Activated CD4-positive, alpha-beta T cell treated with anti-CD3 and anti-CD28 coated beads, Interleukin-2, amount 10 ng/mL, durations not matched to agents 7 days and 5 days (primary cell): ENCODE measurements around the gene DAB2IP. TPM values are rescaled to one million over a fixed set of nuclear protein-coding genes. Genes with fewer than 3 reads are reported as not detected.
"Not testable (repeated sequence)": the region's sequence is repeated elsewhere in the genome, so short reads cannot be mapped to it uniquely, and the experiment has no call there.

Experiments used
- CTCF ChIA-PET: fragments of 350-600 bp; sonication (Branson Sonifier 250); formaldehyde crosslinking; loops from one replicate; lab custom pipeline; 2021; ENCODE audit warnings: antibody characterized with exemption; lab: Charles Lee
- POLR2A ChIA-PET: fragments of 350-600 bp; sonication (Branson Sonifier 250); formaldehyde crosslinking; loops from one replicate; lab custom pipeline; 2021; ENCODE audit warnings: antibody characterized with exemption; lab: Charles Lee
- DNase-seq: peaks from one replicate; pipeline ENCODE4 v3.0.0-alpha.2; 2020
- H3K27ac Mint-ChIP-seq: one replicate; pipeline ENCODE4 v1.8.0; 2021; ENCODE audit warnings: mild to moderate bottlenecking, moderate library complexity, mixed read lengths
- H3K27me3 Mint-ChIP-seq: one replicate; pipeline ENCODE4 v1.8.0; 2021; ENCODE audit warnings: mixed read lengths
- H3K36me3 Mint-ChIP-seq: one replicate; pipeline ENCODE4 v1.8.0; 2021; ENCODE audit warnings: low read depth, mixed read lengths
- H3K4me1 Mint-ChIP-seq: one replicate; pipeline ENCODE4 v1.8.0; 2021; ENCODE audit warnings: mixed read lengths
- H3K4me3 Mint-ChIP-seq: one replicate; pipeline ENCODE4 v1.8.0; 2021; ENCODE audit warnings: mild to moderate bottlenecking, moderate library complexity, mixed read lengths
- H3K9me3 Mint-ChIP-seq: one replicate; pipeline ENCODE4 v1.8.0; 2021; ENCODE audit warnings: mixed read lengths
- total RNA-seq, 2 experiments: library from RNA; stranded (reverse); gene quantifications; one replicate each; pipeline ENCODE4 v1.2.3, GENCODE V29; 2021

DAB2IP gene
- total RNA-seq, 2 experiments from 2014 or later = not detected

GRCh38 chr9:121618504-121618903 is 32.9 kb upstream of the DAB2IP start:
- peaks cover 6% of the 10 kb centered on the region for H3K27me3 Mint-ChIP-seq
- no peaks in the 10 kb centered on the region for H3K36me3 Mint-ChIP-seq
- ChIA-PET POLR2A (no interaction called here), CTCF (no interaction called here)
- peaks cover 4% of the 10 kb centered on the region for H3K4me1 Mint-ChIP-seq
- H3K27ac Mint-ChIP-seq = no peak overlapping the region
- H3K4me3 Mint-ChIP-seq = no peak overlapping the region
- no peaks in the 10 kb centered on the region for H3K9me3 Mint-ChIP-seq
- DNase-seq = no peak

GRCh38 chr9:121618910-121619309 is 32.5 kb upstream of the DAB2IP start:
- POLR2A ChIA-PET, H3K9me3 Mint-ChIP-seq, H3K27me3 Mint-ChIP-seq, CTCF ChIA-PET, H3K4me3 Mint-ChIP-seq, H3K27ac Mint-ChIP-seq, H3K4me1 Mint-ChIP-seq, H3K36me3 Mint-ChIP-seq, DNase-seq: not testable (repeated sequence)

GRCh38 chr9:121619545-121620324 is 31.7 kb upstream of the DAB2IP start:
- Mint-ChIP-seq H3K36me3 (no peaks in the 10 kb centered on the region), H3K4me1 (peaks cover 4% of the 10 kb centered on the region), H3K9me3 (no peaks in the 10 kb centered on the region), H3K27ac (no peak overlapping the region), H3K27me3 (no peaks in the 10 kb centered on the region), H3K4me3 (no peak overlapping the region)
- ChIA-PET CTCF (interaction anchor here (1.5 kb wide), 1 partner anchor 10 kb away, joined by 3 read pairs; no protein-coding TSS in a partner anchor), POLR2A (no interaction called here)
- DNase-seq = no peak

DNA sequence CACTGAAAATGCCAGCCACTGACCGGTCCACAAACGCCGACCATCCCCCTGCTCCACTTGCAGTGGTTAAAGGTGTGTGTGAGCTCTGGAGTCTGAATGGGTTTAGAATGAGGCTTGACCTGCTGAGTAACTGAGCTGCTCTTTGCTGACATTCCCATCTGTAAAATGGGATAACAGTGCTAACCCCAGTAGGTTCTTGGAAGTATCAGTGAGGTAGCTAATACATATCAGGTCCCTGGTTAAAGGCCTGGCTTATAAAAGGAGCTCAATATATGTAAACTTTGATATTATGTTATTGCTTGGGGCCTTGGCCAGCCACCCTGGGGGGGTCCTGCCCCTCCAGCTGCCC is 31.1 kb upstream of the DAB2IP start:
- Mint-ChIP-seq H3K27ac (no peak overlapping the region), H3K4me1 (peaks cover 4% of the 10 kb centered on the region), H3K9me3 (no peaks in the 10 kb centered on the region), H3K27me3 (no peaks in the 10 kb centered on the region), H3K4me3 (no peak overlapping the region), H3K36me3 (no peaks in the 10 kb centered on the region)
- POLR2A ChIA-PET = no interaction called here
- CTCF ChIA-PET = interaction anchor here (0.8 to 1.5 kb wide), 2 partner anchors 9 to 43 kb away, joined by 3 read pairs; no protein-coding TSS in a partner anchor
- DNase-seq = no peak

- no peak overlapping the region for H3K4me3 Mint-ChIP-seq
- no peaks in the 10 kb centered on the region for H3K9me3 Mint-ChIP-seq
- ChIA-PET POLR2A (no interaction called here), CTCF (interaction anchor here (0.5 to 1.5 kb wide), 4 partner anchors 9 to 130 kb away, joined by 3 read pairs; no protein-coding TSS in a partner anchor)
- DNase-seq = no peak
- no peaks in the 10 kb centered on the region for H3K27me3 Mint-ChIP-seq
- no peaks in the 10 kb centered on the region for H3K36me3 Mint-ChIP-seq
- peaks cover 4% of the 10 kb centered on the region for H3K4me1 Mint-ChIP-seq
- no peak overlapping the region for H3K27ac Mint-ChIP-seq
Measured at GRCh38 chr9:121620777-121621449, 30.5 kb upstream of the DAB2IP start.

- ChIA-PET POLR2A (no interaction called here), CTCF (no interaction called here)
- no peaks in the 10 kb centered on the region for H3K9me3 Mint-ChIP-seq
- no peak overlapping the region for H3K4me3 Mint-ChIP-seq
- no peaks in the 10 kb centered on the region for H3K36me3 Mint-ChIP-seq
- no peak overlapping the region for H3K27ac Mint-ChIP-seq
- H3K27me3 Mint-ChIP-seq = no peaks in the 10 kb centered on the region
- no peak for DNase-seq
- peaks cover 4% of the 10 kb centered on the region for H3K4me1 Mint-ChIP-seq
Measured at GRCh38 chr9:121622387-121623203, 28.8 kb upstream of the DAB2IP start.

DNA sequence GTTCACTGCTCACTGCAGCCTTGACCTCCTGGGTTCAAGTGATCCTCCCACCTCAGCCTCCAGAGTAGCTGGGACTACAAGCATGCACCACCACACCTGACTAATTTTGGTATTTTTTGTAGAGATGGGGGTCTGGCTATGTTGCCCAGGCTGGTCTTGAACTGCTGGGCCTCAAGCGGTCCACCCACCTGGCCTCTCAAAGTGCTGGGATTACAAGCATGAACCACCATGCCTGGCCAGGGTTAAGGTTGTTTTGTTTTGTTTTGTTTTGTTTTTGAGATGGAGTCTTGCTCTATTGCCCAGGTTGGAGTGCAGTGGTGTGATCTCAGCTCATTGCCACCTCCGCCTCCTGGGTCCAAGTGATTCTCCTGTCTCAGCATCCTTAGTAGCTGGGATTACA is 28.0 kb upstream of the DAB2IP start:
- H3K36me3 Mint-ChIP-seq, H3K4me1 Mint-ChIP-seq, H3K9me3 Mint-ChIP-seq, H3K27ac Mint-ChIP-seq, H3K4me3 Mint-ChIP-seq, H3K27me3 Mint-ChIP-seq, POLR2A ChIA-PET, DNase-seq, CTCF ChIA-PET: not testable (repeated sequence)

- Mint-ChIP-seq H3K9me3 (no peaks in the 10 kb centered on the region), H3K4me3 (no peak overlapping the region), H3K4me1 (peaks cover 4% of the 10 kb centered on the region), H3K36me3 (no peaks in the 10 kb centered on the region), H3K27ac (no peak overlapping the region), H3K27me3 (no peaks in the 10 kb centered on the region)
- POLR2A ChIA-PET = no interaction called here
- no peak for DNase-seq
- CTCF ChIA-PET = no interaction called here
Measured at GRCh38 chr9:121625590-121625989, 25.8 kb upstream of the DAB2IP start.

DNA sequence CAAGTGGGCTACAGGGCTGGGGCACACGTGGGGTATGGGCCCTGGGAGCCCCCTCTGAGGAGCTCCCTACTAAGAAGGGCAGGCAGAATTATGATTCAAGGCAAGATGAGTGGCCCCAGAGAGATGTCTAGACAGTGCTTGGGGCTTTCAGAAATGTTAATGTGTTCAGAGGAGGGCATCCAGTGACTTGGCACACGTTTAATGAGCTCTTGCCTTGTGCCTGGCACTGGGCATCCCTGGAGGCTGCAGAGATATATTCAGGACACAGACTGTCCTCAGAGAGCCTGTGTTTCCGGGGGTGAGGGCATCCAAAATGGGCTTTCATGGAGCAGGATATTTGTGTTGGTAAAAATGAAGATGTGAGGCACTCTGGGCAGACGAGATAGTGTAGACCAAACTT is 25.4 kb upstream of the DAB2IP start:
- no peak for DNase-seq
- no peaks in the 10 kb centered on the region for H3K36me3 Mint-ChIP-seq
- POLR2A ChIA-PET = no interaction called here
- CTCF ChIA-PET = no interaction called here
- no peak overlapping the region for H3K4me3 Mint-ChIP-seq
- H3K27me3 Mint-ChIP-seq = no peaks in the 10 kb centered on the region
- H3K4me1 Mint-ChIP-seq = no peaks in the 10 kb centered on the region
- no peak overlapping the region for H3K27ac Mint-ChIP-seq
- no peaks in the 10 kb centered on the region for H3K9me3 Mint-ChIP-seq

GRCh38 chr9:121627427-121627826 is 24.0 kb upstream of the DAB2IP start:
- H3K4me3 Mint-ChIP-seq = no peak overlapping the region
- H3K9me3 Mint-ChIP-seq = no peaks in the 10 kb centered on the region
- no peaks in the 10 kb centered on the region for H3K27me3 Mint-ChIP-seq
- no peak overlapping the region for H3K27ac Mint-ChIP-seq
- no peaks in the 10 kb centered on the region for H3K4me1 Mint-ChIP-seq
- POLR2A ChIA-PET = no interaction called here
- no peaks in the 10 kb centered on the region for H3K36me3 Mint-ChIP-seq
- CTCF ChIA-PET = no interaction called here
- DNase-seq = no peak

DNA sequence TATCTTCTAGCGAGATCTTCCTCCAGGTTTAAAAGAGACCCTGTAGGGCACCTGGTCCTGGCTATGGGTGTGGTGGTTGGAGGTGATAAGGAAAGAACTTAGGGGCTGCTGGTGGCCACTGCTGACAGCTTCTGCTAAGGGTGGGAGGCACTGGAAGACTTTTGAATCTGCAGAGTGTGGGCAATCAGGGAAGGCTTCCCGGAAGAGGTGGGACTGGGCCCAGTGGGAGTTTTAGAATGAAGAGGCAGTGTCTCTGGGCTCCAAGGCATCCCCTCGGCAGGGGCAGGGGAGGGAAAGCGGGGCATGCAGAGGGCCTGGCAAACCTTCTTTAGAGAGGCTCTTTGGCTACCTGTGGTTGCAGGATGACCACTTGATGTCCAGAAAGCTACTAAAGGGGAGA is 23.0 kb upstream of the DAB2IP start:
- CTCF ChIA-PET = no interaction called here
- no peak for DNase-seq
- Mint-ChIP-seq H3K9me3 (no peaks in the 10 kb centered on the region), H3K4me1 (no peaks in the 10 kb centered on the region), H3K4me3 (no peak overlapping the region), H3K36me3 (no peaks in the 10 kb centered on the region), H3K27ac (no peak overlapping the region), H3K27me3 (no peaks in the 10 kb centered on the region)
- POLR2A ChIA-PET = no interaction called here

- Mint-ChIP-seq H3K4me1 (peaks cover 7% of the 10 kb centered on the region), H3K36me3 (no peaks in the 10 kb centered on the region), H3K27me3 (no peaks in the 10 kb centered on the region), H3K4me3 (no peak overlapping the region), H3K9me3 (no peaks in the 10 kb centered on the region), H3K27ac (no peak overlapping the region)
- no peak for DNase-seq
- ChIA-PET POLR2A (no interaction called here), CTCF (interaction anchor here (0.7 kb wide), 1 partner anchor 335 kb away, joined by 5 read pairs; no protein-coding TSS in a partner anchor)
Measured at GRCh38 chr9:121631115-121631514, 20.3 kb upstream of the DAB2IP start.

DNA sequence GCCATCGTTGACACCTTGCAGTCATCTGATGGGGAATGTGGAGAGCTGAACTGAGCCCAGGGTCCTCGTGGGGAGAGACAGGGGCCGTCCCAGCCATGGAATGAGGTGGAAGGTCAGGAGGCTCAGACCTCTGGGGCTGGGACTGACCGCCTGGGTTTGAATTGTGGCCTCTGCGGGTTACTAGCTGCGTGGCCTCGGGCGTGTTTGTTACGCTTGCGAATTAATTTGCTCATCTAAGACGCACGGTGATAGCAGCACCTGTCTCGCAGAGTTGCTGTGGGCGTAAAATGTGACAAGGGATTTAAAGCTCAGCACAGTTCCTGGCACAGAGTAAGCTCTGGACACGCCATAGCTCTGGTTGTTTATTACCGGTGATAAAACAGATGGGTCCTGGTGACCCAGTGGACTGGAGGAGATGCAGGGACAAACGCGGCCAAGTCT is 19.4 kb upstream of the DAB2IP start:
- CTCF ChIA-PET = interaction anchor here (0.6 kb wide), 1 partner anchor 639 kb away, joined by 3 read pairs; no protein-coding TSS in a partner anchor
- Mint-ChIP-seq H3K9me3 (no peaks in the 10 kb centered on the region), H3K4me3 (no peak overlapping the region), H3K36me3 (no peaks in the 10 kb centered on the region), H3K4me1 (peaks cover 7% of the 10 kb centered on the region), H3K27ac (no peak overlapping the region), H3K27me3 (no peaks in the 10 kb centered on the region)
- POLR2A ChIA-PET = no interaction called here
- no peak for DNase-seq
